Measurements from ENCODE around the gene FIGN. TPM values are rescaled to one million over a fixed set of nuclear protein-coding genes. Genes with fewer than 3 reads are reported as not detected.

FIGN gene
- total RNA-seq, 1 experiment from 2014 or later: 14.6 TPM

DNA sequence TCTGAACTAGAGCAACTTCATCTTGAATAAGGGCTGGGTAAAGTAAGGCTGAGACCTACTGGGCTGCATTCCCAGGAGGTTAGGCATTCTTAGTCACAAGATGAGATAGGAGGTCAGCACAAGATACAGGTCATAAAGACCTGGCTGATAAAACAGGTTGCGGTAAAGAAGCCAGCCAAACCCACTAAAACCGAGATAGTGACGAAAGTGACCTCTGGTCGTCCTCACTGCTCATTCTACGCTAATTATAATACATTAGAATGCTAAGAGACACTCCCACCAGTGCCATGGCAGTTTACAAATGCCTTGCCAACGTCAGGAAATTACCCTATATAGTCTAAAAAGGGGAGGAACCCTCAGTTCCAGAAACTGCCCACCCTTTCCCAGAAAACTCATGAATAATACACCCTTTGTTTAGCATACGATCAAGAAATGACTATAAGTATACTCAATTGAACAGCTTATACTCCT lies 109.1 kb downstream of the FIGN start:
- Histone ChIP-seq H2BK20ac (ENCODE audit: low read depth, low read length, poor library complexity, severe bottlenecking) (no peak overlapping the region), H3K4ac (ENCODE audit: low read depth, low read length) (no peak overlapping the region), H2AFZ (ENCODE audit: low read length) (no peak overlapping the region), H3K9ac (ENCODE audit: extremely low read depth, insufficient read length, low read length) (no peak overlapping the region), H3K23ac (ENCODE audit: insufficient read length, low read depth, low read length) (no peak overlapping the region), H3K27ac (ENCODE audit: insufficient read length, low read depth, low read length) (no peak overlapping the region), H3K9me3 (ENCODE audit: control insufficient read depth, low read depth, low read length) (no peaks in the 10 kb centered on the region), H2BK5ac (ENCODE audit: insufficient read length, low read length) (no peak overlapping the region), H3K79me2 (ENCODE audit: insufficient read depth, low read length) (no peaks in the 10 kb centered on the region), H2BK15ac (ENCODE audit: low read depth, low read length) (no peak overlapping the region), H2AK5ac (ENCODE audit: insufficient read length, low read length) (no peak overlapping the region), H3K14ac (ENCODE audit: insufficient read depth, low read length) (no peak overlapping the region), H4K5ac (ENCODE audit: insufficient read length, low read depth, low read length) (no peak overlapping the region), H3K4me1 (ENCODE audit: insufficient read depth, low read length) (no peaks in the 10 kb centered on the region; the same call in 1 of the 2 replicates), H4K8ac (replicated peaks; ENCODE audit: insufficient read length, low read depth, low read length) (no peak overlapping the region), H3K4me2 (ENCODE audit: insufficient read depth, insufficient read length, low read length) (no peak overlapping the region), H3K56ac (ENCODE audit: insufficient read length, low read depth, low read length) (no peak overlapping the region), H3K27me3 (ENCODE audit: insufficient read depth, low read length) (no peaks in the 10 kb centered on the region), H3T11ph (ENCODE audit: low read length) (no peak overlapping the region), H3K18ac (ENCODE audit: insufficient read length, low read depth, low read length) (no peak overlapping the region), H2BK120ac (ENCODE audit: low read depth, low read length, poor library complexity, severe bottlenecking) (no peak overlapping the region), H4K20me1 (ENCODE audit: control insufficient read depth, insufficient read depth, insufficient read length) (no peaks in the 10 kb centered on the region), H2BK12ac (ENCODE audit: insufficient read length, low read depth, low read length) (no peak overlapping the region), H3K23me2 (ENCODE audit: insufficient read length, low read depth, low read length, poor library complexity, severe bottlenecking) (no peaks in the 10 kb centered on the region), H3K79me1 (ENCODE audit: insufficient read depth, low read depth, low read length, poor library complexity, severe bottlenecking) (no peaks in the 10 kb centered on the region), H4K91ac (ENCODE audit: insufficient read length, low read depth, low read length) (no peak overlapping the region)
- Mint-ChIP-seq H3K9me3 (no peaks in the 10 kb centered on the region), H3K4me1 (peaks cover 9 to 15% of the 10 kb centered on the region in 2 experiments), H3K27me3 (ENCODE audit: low read depth) (no peaks in the 10 kb centered on the region), H3K27ac (no peak overlapping the region; a peak in 1 of 7 replicates), H3K4me3 (no peak overlapping the region), H3K36me3 (ENCODE audit: insufficient read depth in 1 of 3, low read depth in 3 of 3) (no peaks in the 10 kb centered on the region)
- no CpG with 5 or more reads among the region's 7 CpGs for WGBS (ENCODE audit: extremely low coverage, insufficient read length, low lambda C conversion rate)
- DNase-seq: no peak
- TF ChIP-seq, protein P1, sequence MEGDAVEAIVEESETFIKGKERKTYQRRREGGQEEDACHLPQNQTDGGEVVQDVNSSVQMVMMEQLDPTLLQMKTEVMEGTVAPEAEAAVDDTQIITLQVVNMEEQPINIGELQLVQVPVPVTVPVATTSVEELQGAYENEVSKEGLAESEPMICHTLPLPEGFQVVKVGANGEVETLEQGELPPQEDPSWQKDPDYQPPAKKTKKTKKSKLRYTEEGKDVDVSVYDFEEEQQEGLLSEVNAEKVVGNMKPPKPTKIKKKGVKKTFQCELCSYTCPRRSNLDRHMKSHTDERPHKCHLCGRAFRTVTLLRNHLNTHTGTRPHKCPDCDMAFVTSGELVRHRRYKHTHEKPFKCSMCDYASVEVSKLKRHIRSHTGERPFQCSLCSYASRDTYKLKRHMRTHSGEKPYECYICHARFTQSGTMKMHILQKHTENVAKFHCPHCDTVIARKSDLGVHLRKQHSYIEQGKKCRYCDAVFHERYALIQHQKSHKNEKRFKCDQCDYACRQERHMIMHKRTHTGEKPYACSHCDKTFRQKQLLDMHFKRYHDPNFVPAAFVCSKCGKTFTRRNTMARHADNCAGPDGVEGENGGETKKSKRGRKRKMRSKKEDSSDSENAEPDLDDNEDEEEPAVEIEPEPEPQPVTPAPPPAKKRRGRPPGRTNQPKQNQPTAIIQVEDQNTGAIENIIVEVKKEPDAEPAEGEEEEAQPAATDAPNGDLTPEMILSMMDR (conservative IDR thresholded peaks at IDR 0.05): no peak

Data from H9 (cell line).